ENCODE results near the gene DUSP10.

GRCh38 chr1:221782477-221782876 lies 40.6 kb upstream of the DUSP10 start:
- TF ChIP-seq CTCF (IDR thresholded peaks at IDR 0.05) (no peak), POLR2A (IDR thresholded peaks at IDR 0.05) (no peak)

Measured in vagina (tissue), 2 donors.